A549 (cell line): ENCODE data around the gene ANKRD13D.

ENCODE experiments used
- BHLHE40 ChIP-seq: IDR thresholded peaks from 2 replicates; pipeline ENCODE4 v1.6.1; 2012; ENCODE audit warnings: low read depth, low read length, inconsistent platforms
- EHMT2 ChIP-seq: fragments of 200-600 bp; sonication (generic); IDR thresholded peaks from 2 replicates; pipeline ENCODE4 v1.6.1; 2016; ENCODE audit warnings: antibody characterized with exemption, low read depth, mild to moderate bottlenecking, moderate library complexity
- EP300 ChIP-seq, 2 experiments: fragments of >200 bp; sonication (Bioruptor Twin); formaldehyde crosslinking; IDR thresholded peaks; 2 replicates in 1 of 2; 3 replicates in 1 of 2; pipeline ENCODE4 v1.6.1; 2016 to 2017
- HMGXB4 ChIP-seq: fragments of 250-450 bp; sonication (Bioruptor Pico); IDR thresholded peaks from 2 replicates; pipeline ENCODE4 v1.5.0; 2021; ENCODE audit warnings: mild to moderate bottlenecking, moderate library complexity, borderline replicate concordance
- KDM1A ChIP-seq: fragments of 200-600 bp; sonication (generic); IDR thresholded peaks from 2 replicates; pipeline ENCODE4 v1.6.1; 2016; ENCODE audit warnings: low read depth, mild to moderate bottlenecking
- PHF8 ChIP-seq: fragments of 200-600 bp; sonication (generic); IDR thresholded peaks from 2 replicates; pipeline ENCODE4 v1.6.1; 2016; ENCODE audit warnings: low read depth, mild to moderate bottlenecking, antibody characterized with exemption, moderate library complexity, borderline replicate concordance
- POLR2A ChIP-seq: IDR thresholded peaks from 2 replicates; pipeline ENCODE4 v1.6.1; 2012; ENCODE audit warnings: mild to moderate bottlenecking, low read length
- RARB ChIP-seq: fragments of 250-450 bp; sonication (Bioruptor Pico); IDR thresholded peaks from 2 replicates; pipeline ENCODE4 v1.8.0; 2021; ENCODE audit warnings: mild to moderate bottlenecking, moderate library complexity
- RNF2 ChIP-seq: fragments of 200-600 bp; sonication (generic); IDR thresholded peaks from 2 replicates; pipeline ENCODE4 v1.6.1; 2016; ENCODE audit warnings: low read depth, mild to moderate bottlenecking, antibody characterized with exemption, moderate library complexity, borderline replicate concordance
- SREBF2 ChIP-seq: fragments of 450-650 bp; IDR thresholded peaks from 2 replicates; pipeline ENCODE4 v1.6.1; 2014; ENCODE audit warnings: mild to moderate bottlenecking, moderate library complexity
- TF ChIP-seq, protein P1 (sequence below): fragments of >200 bp; sonication (Bioruptor Twin); formaldehyde crosslinking; IDR thresholded peaks from 3 replicates; pipeline ENCODE4 v1.5.1; 2016

DNA sequence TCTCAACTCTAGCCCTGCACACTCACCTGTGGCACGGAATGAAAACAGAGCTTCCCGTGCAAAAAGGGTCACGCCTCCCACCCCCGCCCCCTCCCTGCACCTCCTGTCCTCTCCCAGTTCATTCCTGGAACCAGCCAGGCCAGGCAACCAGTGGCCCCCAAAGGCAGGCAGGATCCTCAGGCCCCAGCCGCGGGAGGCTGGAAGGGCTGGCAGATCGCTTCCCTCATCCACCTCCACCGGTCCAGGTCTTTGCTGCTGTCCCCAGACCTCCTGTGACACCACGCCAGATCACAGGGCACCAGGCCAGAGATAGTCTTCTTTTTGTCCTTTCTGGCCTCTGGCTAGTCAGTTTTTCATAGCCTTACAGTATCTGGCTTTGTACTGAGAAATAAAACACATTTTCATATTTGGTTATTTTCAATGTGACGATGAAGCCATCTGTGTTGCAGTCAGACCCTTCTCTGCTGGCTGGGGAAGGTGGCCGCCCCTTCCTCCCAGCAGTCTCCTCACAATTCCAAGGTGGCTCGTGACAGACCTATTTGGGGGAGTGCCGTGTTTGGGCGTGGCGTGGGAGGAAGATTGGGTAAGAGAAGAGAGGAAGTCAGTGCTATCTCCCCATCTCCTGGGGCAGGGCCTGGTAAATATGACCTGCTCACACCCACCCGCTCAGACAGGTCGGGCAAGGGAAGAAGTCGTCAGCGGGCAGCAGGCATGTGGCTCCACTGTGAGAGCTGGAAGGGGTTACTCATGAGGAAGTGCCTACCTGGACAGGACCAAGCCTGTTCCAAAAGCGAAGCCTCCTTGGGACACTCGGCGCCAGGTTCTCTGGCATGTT is 23.3 kb downstream of the ANKRD13D start:
- TF ChIP-seq EP300 (IDR thresholded peaks at IDR 0.05) (no peak), POLR2A (no peak), KDM1A (no peak), RNF2 (no peak), SREBF2 (no peak), HMGXB4 (no peak), RARB (CRISPR knock-in tag) (no peak), BHLHE40 (no peak), PHF8 (no peak), EHMT2 (no peak)
- TF ChIP-seq, protein P1, sequence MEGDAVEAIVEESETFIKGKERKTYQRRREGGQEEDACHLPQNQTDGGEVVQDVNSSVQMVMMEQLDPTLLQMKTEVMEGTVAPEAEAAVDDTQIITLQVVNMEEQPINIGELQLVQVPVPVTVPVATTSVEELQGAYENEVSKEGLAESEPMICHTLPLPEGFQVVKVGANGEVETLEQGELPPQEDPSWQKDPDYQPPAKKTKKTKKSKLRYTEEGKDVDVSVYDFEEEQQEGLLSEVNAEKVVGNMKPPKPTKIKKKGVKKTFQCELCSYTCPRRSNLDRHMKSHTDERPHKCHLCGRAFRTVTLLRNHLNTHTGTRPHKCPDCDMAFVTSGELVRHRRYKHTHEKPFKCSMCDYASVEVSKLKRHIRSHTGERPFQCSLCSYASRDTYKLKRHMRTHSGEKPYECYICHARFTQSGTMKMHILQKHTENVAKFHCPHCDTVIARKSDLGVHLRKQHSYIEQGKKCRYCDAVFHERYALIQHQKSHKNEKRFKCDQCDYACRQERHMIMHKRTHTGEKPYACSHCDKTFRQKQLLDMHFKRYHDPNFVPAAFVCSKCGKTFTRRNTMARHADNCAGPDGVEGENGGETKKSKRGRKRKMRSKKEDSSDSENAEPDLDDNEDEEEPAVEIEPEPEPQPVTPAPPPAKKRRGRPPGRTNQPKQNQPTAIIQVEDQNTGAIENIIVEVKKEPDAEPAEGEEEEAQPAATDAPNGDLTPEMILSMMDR, result no peak
